Fibroblast of pulmonary artery (primary cell): ENCODE data around the gene ZNF467.

Source experiments
- DNase-seq: peaks from one replicate; pipeline ENCODE4 v3.0.0-alpha.2; 2010; ENCODE audit warnings: low read depth
- H3K4me3 ChIP-seq: replicated peaks from 2 replicates; pipeline ENCODE4 v1.5.1; 2011; ENCODE audit warnings: low read depth, mild to moderate bottlenecking, control low read depth, low read length, moderate library complexity
- CTCF ChIP-seq: IDR thresholded peaks from 2 replicates; pipeline ENCODE4 v1.5.1; 2011; ENCODE audit warnings: mild to moderate bottlenecking, control low read depth, low read length, inconsistent platforms; ENCODE audit errors: missing control alignments

ZNF467 gene

DNA sequence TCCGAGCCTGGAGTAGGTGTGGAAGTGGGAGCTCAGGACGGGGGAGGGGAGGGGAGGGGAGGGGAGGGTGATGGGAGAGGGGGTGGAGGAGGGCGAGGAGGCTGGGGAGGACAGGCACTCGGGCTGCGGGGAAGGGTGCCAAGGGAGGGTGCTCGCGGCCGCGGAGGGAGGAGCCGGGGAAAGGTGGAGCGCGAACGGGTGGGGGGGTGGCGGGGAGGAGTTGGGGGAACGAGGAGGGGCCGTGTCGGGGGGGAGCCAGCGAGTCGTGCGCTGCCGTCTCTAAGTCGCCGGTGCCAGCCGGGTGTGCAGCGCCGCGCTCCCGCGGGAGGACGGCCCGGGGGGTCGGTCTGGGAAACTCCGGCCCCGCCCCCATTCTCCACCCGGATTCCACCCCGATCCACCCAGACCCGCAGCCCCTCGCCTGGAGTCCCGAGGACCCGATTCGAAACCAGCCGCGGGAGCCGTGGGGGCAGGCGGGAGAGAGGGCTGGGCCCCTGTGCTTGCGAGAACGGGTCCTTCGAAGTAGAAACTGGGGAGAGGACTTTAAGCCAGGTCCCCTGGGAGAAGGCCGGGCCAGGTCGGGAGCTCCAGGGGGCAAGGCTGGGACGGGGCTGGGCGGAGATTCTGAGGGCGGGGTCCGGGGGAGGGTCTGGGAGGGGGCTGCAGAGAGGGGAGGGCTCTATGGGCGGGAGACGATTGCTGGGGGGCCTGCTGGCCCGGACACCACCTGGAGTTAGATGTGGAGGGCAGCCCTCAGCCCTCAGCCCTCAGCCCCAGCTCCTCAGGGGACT, at the start of gene ZNF467:
TSS of gene ZNF467 (minus strand) at position 143 of the 791 bp plus-strand sequence. CDS start 2,556 bp downstream, outside the sequence.
- peak; percentile 80 for DNase-seq
- no peak for TF ChIP-seq CTCF
- peak within 1 kb of the TSS; percentile 80 for H3K4me3 ChIP-seq

DNA sequence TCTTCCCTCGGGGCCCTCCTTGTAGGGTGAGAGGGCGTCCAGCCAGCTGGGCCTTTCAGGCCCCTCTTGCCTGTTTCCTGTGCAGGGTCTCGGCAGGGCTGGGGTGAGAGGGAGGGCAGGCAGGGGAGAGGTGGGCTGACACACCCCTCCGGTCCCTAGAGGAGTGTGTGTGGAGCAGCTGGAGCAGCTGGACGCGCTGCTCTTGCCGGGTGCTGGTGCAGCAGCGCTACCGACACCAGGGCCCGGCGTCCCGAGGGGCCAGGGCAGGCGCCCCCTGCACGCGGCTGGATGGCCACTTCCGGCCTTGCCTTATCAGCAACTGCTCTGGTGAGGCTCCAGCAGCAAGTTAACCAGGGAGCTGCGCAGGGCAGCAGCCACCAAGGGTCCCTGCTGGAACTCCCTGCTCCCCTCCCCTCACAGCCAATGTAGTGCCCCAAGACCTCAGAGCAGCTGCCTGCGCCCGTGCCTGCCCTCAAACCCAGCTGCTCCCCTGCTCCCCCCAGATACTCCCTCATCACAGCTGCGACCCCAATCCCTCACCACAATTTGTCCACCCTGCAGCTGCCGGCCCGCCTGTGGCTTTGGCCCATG, 49.1 kb upstream of the ZNF467 start:
- no peak for TF ChIP-seq CTCF
- no peak overlapping the region for H3K4me3 ChIP-seq
- DNase-seq = no peak

GRCh38 chr7:149821191-149822148, 48.1 kb upstream of the ZNF467 start:
- no peak for DNase-seq
- TF ChIP-seq CTCF = no peak
- no peak overlapping the region for H3K4me3 ChIP-seq

DNA sequence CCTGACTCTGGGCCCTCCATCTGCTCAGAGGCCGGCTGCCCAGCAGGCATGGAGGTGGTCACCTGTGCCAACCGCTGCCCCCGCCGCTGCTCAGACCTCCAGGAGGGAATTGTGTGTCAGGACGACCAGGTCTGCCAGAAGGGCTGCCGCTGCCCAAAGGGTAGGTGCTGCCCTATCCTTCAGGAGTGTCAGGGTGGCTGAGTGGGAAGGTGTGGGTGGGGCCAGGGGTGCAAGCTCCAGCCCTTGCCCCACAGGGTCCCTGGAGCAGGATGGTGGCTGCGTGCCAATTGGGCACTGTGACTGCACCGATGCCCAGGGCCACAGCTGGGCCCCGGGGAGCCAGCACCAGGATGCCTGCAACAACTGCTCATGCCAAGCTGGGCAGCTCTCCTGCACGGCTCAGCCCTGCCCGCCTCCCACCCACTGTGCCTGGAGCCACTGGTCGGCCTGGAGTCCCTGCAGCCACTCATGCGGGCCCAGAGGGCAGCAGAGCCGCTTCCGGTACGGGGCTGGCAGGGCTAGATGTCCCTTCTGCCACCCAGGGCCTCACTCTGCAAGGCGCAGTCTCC, 47.3 kb upstream of the ZNF467 start:
- TF ChIP-seq CTCF = no peak
- no peak overlapping the region for H3K4me3 ChIP-seq
- no peak for DNase-seq

GRCh38 chr7:149819961-149820340, 46.6 kb upstream of the ZNF467 start:
- TF ChIP-seq CTCF = no peak
- no peak for DNase-seq
- H3K4me3 ChIP-seq = no peak overlapping the region

DNA sequence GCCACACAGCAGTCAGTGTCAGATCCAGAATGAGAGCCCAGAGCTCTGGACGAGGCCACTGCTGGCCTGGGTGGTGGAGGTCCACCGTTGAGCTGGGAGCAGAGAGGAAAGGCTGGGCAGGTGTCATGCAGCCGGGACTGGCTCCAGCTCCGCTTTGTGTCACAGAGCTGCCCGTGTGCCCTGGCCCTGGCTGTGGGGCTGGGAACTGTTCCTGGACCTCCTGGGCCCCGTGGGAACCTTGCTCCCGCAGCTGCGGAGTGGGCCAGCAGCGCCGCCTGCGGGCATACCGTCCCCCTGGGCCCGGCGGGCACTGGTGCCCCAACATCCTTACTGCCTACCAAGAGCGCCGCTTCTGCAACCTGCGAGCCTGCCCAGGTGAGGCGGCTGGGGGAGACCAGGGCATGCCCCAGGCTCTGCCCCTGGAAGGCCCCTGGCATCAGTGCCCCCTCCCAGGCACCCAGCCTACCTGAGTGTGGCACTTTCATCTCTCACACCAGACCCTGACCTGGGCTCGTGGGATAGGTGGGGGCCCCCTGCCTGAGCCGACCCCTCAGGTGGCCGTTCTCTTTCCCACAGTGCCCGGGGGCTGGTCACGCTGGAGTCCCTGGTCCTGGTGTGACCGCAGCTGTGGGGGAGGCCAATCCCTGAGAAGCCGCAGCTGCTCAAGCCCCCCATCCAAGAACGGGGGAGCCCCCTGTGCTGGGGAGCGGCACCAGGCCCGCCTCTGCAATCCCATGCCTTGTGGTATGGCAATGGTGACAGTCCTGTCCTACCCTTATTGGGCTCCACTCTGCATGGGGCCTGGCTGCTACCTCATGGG, 46.0 kb upstream of the ZNF467 start:
- no peak for TF ChIP-seq CTCF
- DNase-seq = no peak
- no peak overlapping the region for H3K4me3 ChIP-seq
